GM10847 (cell line): ENCODE measurements around the gene HTN1.
"Not testable (repeated sequence)": the region's sequence is repeated elsewhere in the genome, so short reads cannot be mapped to it uniquely, and the experiment has no call there.

ENCODE experiments used
- POLR2A ChIP-seq: IDR thresholded peaks from 2 replicates; pipeline ENCODE4 v1.6.1; 2011; ENCODE audit not compliant: insufficient read length; ENCODE audit errors: extremely low read depth

HTN1 gene

GRCh38 chr4:70050138-70050537 lies at the start of gene HTN1:
Gene HTN1, plus strand, starts transcription at chr4:70050438. Its CDS starts 2,639 bp downstream, at chr4:70053077.
- TF ChIP-seq POLR2A: not testable (repeated sequence)

- no peak for TF ChIP-seq POLR2A
Measured at GRCh38 chr4:70000711-70001110, 49.5 kb upstream of the HTN1 start.

GRCh38 chr4:70002507-70002906 lies 47.7 kb upstream of the HTN1 start:
- no peak for TF ChIP-seq POLR2A

- no peak for TF ChIP-seq POLR2A
Measured at GRCh38 chr4:70008771-70009170, 41.5 kb upstream of the HTN1 start.

GRCh38 chr4:70023218-70023617 lies 27.0 kb upstream of the HTN1 start:
- no peak for TF ChIP-seq POLR2A

- no peak for TF ChIP-seq POLR2A
Measured at GRCh38 chr4:70027011-70027410, 23.2 kb upstream of the HTN1 start.

- not testable (repeated sequence) for TF ChIP-seq POLR2A
Measured at GRCh38 chr4:70028159-70028558, 22.1 kb upstream of the HTN1 start, which contains the start of gene HTN3. Gene HTN3, plus strand, starts transcription at chr4:70028459. Its CDS starts 2,282 bp downstream, at chr4:70030741.

GRCh38 chr4:70041652-70042286 lies 8.5 kb upstream of the HTN1 start:
- TF ChIP-seq POLR2A: no peak

- TF ChIP-seq POLR2A: no peak
Measured at GRCh38 chr4:70057651-70058050, 7.4 kb downstream of the HTN1 start.

- no peak for TF ChIP-seq POLR2A
Measured at GRCh38 chr4:70059149-70059548, 8.9 kb downstream of the HTN1 start.

- no peak for TF ChIP-seq POLR2A
Measured at GRCh38 chr4:70062000-70062399, 11.8 kb downstream of the HTN1 start.

- no peak for TF ChIP-seq POLR2A
Measured at GRCh38 chr4:70080205-70080604, 30.0 kb downstream of the HTN1 start.

GRCh38 chr4:70099206-70099605 lies 49.0 kb downstream of the HTN1 start:
- no peak for TF ChIP-seq POLR2A
